ENCODE data around the gene RAPGEF5. TPM values are rescaled to one million over a fixed set of nuclear protein-coding genes. Genes with fewer than 3 reads are reported as not detected.

Gene RAPGEF5
- total and polyA plus RNA-seq, 10 of the 15 experiments (the other 5 are each of a cell fraction or from before 2014, with no cell fraction given), result 0.38 to 4.0 (median 1.6) TPM; not detected in 1

DNA sequence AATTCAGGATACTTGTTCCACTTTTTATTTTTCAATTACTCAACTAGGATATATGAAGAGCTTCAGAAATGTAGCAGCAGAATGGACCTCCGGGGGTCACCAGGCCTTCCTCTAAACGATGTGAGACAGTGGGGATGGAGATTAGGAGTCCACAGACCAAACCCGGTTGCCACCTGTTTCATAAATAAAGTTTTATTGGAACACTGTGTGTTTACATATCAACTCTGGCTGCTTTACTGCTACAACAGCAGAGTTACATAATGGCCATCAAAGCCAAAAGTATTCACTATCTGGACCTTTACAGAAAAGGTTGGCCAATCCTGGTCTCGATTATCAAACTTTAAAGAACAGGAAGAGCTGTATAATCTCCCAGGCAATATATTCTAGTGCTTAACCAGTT lies 30.8 kb downstream of the RAPGEF5 start:
- Histone ChIP-seq H3K4me3 (no peak overlapping the region), H3K79me2 (ENCODE audit: control insufficient read depth, insufficient read depth, low read length) (no peaks in the 10 kb centered on the region), H2AFZ (ENCODE audit: control insufficient read depth, low read depth, low read length) (no peak overlapping the region), H3K9me3 (replicated peaks; ENCODE audit: control insufficient read depth, insufficient read depth, low read length) (no peaks in the 10 kb centered on the region), H3K36me3 (ENCODE audit: control insufficient read depth in 2 of 2, insufficient read depth in 2 of 2, low read length in 1 of 2) (no peaks in the 10 kb centered on the region), H3K4me1 (ENCODE audit: control insufficient read depth, insufficient read depth, low read length) (no peaks in the 10 kb centered on the region), H4K20me1 (ENCODE audit: control insufficient read depth, insufficient read depth) (no peaks in the 10 kb centered on the region), H3K9ac (ENCODE audit: control insufficient read depth, insufficient read depth, low read length) (no peak overlapping the region), H3K27ac (ENCODE audit: control insufficient read depth, insufficient read depth) (no peak overlapping the region), H3K27me3 (replicated peaks in 1 of 2; ENCODE audit: control insufficient read depth in 2 of 2, insufficient read depth in 2 of 2, low read length in 1 of 2) (no peaks in the 10 kb centered on the region), H3K4me2 (ENCODE audit: control insufficient read depth, insufficient read depth) (no peak overlapping the region)
- 27% methylated on average over 4 of the region's 4 CpGs for WGBS (ENCODE audit: insufficient coverage, insufficient replicate concordance, low lambda C conversion rate, missing lambda C conversion rate)
- RAD21 ChIA-PET (ENCODE audit: unreplicated experiment), result interaction anchor here (1.0 to 1.5 kb wide), 2 partner anchors 13 to 21 kb away, joined by 3 to 4 read pairs; no protein-coding TSS in a partner anchor
- CTCF ChIA-PET, result interaction anchor here (1.2 kb wide), 1 partner anchor 23 kb away, joined by 3 read pairs; no protein-coding TSS in a partner anchor
- no TSS peak for BruUV-seq (replicated peaks)
- intact Hi-C loops (cut with micrococcal nuclease; ENCODE audit: unreplicated experiment), result no loop called here
- POLR2A ChIA-PET, result interaction anchor here (0.6 kb wide), 1 partner anchor 72 kb away, joined by 3 read pairs; no protein-coding TSS in a partner anchor
- DNase-seq (ENCODE audit: low read depth, low spot score), result no peak
- FAIRE-seq, result no peak
- SMC1A ChIA-PET (ENCODE audit: uncharacterized antibody, unreplicated experiment), result interaction anchor here (1.2 to 1.5 kb wide), 3 partner anchors 19 to 34 kb away, joined by 3 to 7 read pairs (median 3); no protein-coding TSS in a partner anchor
- ATAC-seq, result no peak
- TF ChIP-seq ZBTB40 (IDR thresholded peaks at IDR 0.05; ENCODE audit: borderline replicate concordance) (peak; percentile 56; the same call in 1 of the 2 replicates), JUNB (IDR thresholded peaks at IDR 0.05) (no peak)
- in situ Hi-C loops (cut with MboI), result no loop called here

Measured in GM12878 (cell line).